Glutamatergic neuron (in vitro differentiated cells): ENCODE measurements around the gene SMARCC1. TPM values are rescaled to one million over a fixed set of nuclear protein-coding genes. Genes with fewer than 3 reads are reported as not detected.
"Not testable (repeated sequence)": the region's sequence is repeated elsewhere in the genome, so short reads cannot be mapped to it uniquely, and the experiment has no call there.

Experiments used
- DNase-seq: peaks from one replicate; pipeline ENCODE4 v3.0.0; 2022
- H3K27ac Mint-ChIP-seq: one replicate; pipeline ENCODE4 v1.8.0; 2020; ENCODE audit warnings: mild to moderate bottlenecking, mixed read lengths, inconsistent platforms; ENCODE audit not compliant: unreplicated experiment
- H3K27me3 Mint-ChIP-seq: one replicate; pipeline ENCODE4 v1.8.0; 2020; ENCODE audit warnings: mild to moderate bottlenecking, moderate library complexity, mixed read lengths, inconsistent platforms; ENCODE audit not compliant: unreplicated experiment
- H3K36me3 Mint-ChIP-seq: one replicate; pipeline ENCODE4 v1.8.0; 2020; ENCODE audit warnings: mild to moderate bottlenecking, mixed read lengths, inconsistent platforms; ENCODE audit not compliant: unreplicated experiment
- H3K4me1 Mint-ChIP-seq: one replicate; pipeline ENCODE4 v1.8.0; 2020; ENCODE audit warnings: mild to moderate bottlenecking, low read depth, mixed read lengths, inconsistent platforms; ENCODE audit not compliant: unreplicated experiment
- H3K4me3 Mint-ChIP-seq: one replicate; pipeline ENCODE4 v1.8.0; 2020; ENCODE audit warnings: mild to moderate bottlenecking, mixed read lengths, inconsistent platforms; ENCODE audit not compliant: unreplicated experiment
- H3K9me3 Mint-ChIP-seq: one replicate; pipeline ENCODE4 v1.8.0; 2020; ENCODE audit warnings: mild to moderate bottlenecking, moderate library complexity, mixed read lengths, inconsistent platforms; ENCODE audit not compliant: unreplicated experiment
- CTCF ChIP-seq: fragments of 200-600 bp; sonication (generic); IDR thresholded peaks from one replicate; pipeline ENCODE4 v1.5.0; 2021; ENCODE audit not compliant: partially characterized antibody, unreplicated experiment
- total RNA-seq: library from RNA; stranded (reverse); fragmentation: NEBNext Ultra II Directional; extraction: Animal tissue kit (Norgen Biotek cat#: 25700); gene quantifications from one replicate; pipeline ENCODE4 v1.2.1, GENCODE V29; 2021; ENCODE audit not compliant: unreplicated experiment

SMARCC1 gene
- total RNA-seq, 1 donor from 2014 or later: 196 TPM

- Mint-ChIP-seq H3K27ac (no peak overlapping the region), H3K4me3 (no peak overlapping the region), H3K36me3 (no peaks in the 10 kb centered on the region), H3K27me3 (no peaks in the 10 kb centered on the region), H3K9me3 (no peaks in the 10 kb centered on the region), H3K4me1 (no peaks in the 10 kb centered on the region)
- TF ChIP-seq CTCF: no peak
- DNase-seq: no peak
These were observed 9.6 kb downstream of the SMARCC1 start for GRCh38 chr3:47772047-47772446.

DNA sequence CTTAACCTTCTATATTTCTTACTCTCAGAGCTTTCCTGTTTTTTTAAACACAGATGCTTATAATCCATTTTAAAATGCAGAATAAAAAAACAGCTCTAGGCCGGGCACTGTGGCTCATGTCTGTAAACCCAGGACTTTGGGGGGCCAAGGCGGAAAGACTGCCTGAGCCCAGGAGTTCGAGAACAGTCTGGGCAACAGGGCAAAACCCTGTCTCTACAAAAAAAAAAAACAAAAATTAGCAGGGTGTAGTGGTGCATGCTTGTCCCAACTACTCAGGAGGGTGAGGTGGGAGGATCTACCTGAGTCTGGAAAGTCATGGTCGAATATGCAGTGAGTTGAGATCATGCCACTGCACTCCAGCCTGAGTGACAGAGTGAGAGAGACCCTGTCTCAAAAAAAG is 15.5 kb downstream of the SMARCC1 start:
- Mint-ChIP-seq H3K36me3 (no peaks in the 10 kb centered on the region), H3K4me1 (no peaks in the 10 kb centered on the region), H3K9me3 (no peaks in the 10 kb centered on the region), H3K27ac (no peak overlapping the region), H3K4me3 (no peak overlapping the region), H3K27me3 (no peaks in the 10 kb centered on the region)
- TF ChIP-seq CTCF: no peak
- DNase-seq: no peak

DNA sequence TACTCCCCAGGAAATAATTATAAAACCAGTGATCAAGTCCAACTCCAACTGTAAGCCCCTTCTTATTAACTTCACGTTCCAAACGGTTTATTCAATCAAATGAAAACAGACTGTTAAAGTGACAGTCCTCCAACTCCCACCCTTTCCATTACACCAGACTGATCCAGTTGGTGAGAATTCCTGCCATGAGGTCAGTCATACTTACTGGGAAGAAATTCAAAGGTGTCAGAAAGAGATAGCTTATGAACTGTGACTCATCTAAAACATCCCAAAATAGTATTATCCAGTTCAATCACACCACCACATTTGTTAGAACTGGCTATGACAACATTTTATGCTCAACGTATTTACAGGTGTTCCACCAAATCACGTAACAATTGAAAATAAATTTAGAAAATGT is 19.5 kb downstream of the SMARCC1 start:
- DNase-seq: no peak
- Mint-ChIP-seq H3K4me1 (no peaks in the 10 kb centered on the region), H3K27me3 (no peaks in the 10 kb centered on the region), H3K9me3 (no peaks in the 10 kb centered on the region), H3K36me3 (no peaks in the 10 kb centered on the region), H3K27ac (no peak overlapping the region), H3K4me3 (no peak overlapping the region)
- TF ChIP-seq CTCF: no peak

DNA sequence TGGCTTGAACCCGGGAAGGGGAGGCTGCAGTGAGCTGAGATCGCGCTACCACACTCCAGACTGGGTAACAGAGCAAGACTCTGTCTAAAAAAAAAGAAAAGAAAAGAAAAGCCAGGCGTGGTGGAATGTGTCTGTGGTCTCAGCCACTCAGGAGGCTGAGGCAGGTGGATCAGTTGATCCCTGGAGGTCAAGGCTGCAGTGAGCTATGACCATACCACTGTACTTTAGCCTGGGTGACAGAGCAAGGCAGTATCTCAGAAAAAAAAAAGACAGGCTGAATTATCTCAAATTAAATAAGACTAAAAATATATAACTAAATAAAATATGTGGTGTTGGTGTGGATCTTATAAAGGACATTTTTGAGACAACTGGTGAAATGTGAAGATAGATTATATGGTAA is 20.6 kb downstream of the SMARCC1 start:
- Mint-ChIP-seq H3K27me3 (no peaks in the 10 kb centered on the region), H3K27ac (no peak overlapping the region), H3K36me3 (no peaks in the 10 kb centered on the region), H3K4me1 (no peaks in the 10 kb centered on the region), H3K4me3 (no peak overlapping the region), H3K9me3 (no peaks in the 10 kb centered on the region)
- no peak for DNase-seq
- TF ChIP-seq CTCF: no peak

- not testable (repeated sequence) for H3K27ac Mint-ChIP-seq, H3K9me3 Mint-ChIP-seq, H3K4me1 Mint-ChIP-seq, H3K27me3 Mint-ChIP-seq, H3K36me3 Mint-ChIP-seq, DNase-seq, H3K4me3 Mint-ChIP-seq
These were observed 21.5 kb downstream of the SMARCC1 start for GRCh38 chr3:47760207-47760606.
